ENCODE results near the gene POLD1.
A peak's percentile ranks its signal among the peaks of the same experiment; 100 is the strongest.

Gene POLD1

GRCh38 chr19:50392759-50393158 is 8.6 kb downstream of the POLD1 start:
- DNase-seq, result no peak

DNA sequence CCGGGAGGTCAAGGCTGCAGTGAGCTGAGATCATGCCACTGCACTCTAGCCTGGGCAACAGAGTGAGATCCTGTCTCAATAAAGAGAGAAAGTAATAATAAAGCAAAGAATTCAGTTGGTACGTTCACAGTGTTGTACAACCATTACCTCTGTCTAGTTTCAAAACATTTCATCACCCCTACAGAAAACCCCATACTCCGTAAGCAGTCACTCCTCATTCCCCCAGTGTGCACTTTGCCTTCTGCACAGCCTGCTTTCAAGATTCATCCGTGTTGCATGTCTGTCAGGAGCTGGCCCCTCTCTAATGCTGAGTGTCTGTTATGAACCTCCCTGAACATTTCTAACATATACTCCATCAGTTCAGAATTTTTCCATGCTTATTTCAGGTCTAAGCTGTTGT is 9.4 kb downstream of the POLD1 start:
- no peak for DNase-seq

- no peak for DNase-seq
Observed at GRCh38 chr19:50394017-50394416, 9.9 kb downstream of the POLD1 start.

DNA sequence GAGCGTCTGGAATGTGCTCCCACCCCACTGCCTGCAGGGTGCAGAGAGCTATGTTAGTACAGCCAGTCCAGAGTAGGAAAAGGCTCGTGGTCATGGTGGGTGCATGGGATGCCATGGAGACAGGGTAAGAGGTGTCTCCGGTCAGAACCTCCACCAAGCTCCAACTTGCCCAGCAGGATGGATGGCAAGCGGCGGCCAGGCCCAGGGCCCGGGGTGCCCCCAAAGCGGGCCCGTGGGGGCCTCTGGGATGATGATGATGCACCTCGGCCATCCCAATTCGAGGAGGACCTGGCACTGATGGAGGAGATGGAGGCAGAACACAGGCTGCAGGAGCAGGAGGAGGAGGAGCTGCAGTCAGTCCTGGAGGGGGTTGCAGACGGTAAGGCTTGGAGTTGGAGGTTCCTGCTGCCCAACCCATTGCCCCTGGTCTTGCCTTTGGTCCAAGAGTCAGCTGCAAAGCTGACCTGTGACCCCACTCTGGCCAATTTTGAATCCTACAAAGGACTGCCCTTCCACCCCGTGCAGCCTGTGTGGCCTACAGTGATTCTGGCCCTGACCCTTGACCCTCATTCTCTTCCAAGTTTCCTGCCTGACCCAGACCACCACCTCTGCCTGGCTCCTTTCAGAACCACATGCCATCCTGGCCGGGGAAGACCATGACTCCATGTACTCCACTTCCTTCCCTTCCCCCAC is 14.7 kb downstream of the POLD1 start:
- no peak for DNase-seq

DNA sequence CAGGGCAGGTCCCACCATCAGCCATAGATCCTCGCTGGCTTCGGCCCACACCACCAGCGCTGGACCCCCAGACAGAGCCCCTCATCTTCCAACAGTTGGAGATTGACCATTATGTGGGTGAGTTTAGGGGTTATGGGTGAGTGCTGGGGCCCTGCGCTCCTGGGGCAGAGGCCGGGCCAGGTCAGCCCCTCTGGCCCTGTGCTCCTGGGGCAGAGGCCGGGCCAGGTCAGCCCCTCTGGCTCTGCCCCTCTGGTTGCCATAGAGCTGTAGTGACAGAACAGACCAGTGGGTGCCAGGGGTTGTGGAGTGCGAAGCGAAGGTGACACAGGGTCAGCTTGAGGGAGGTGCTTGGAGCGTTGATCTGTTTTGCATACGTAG is 15.2 kb downstream of the POLD1 start:
- no peak for DNase-seq

- DNase-seq, result no peak
Observed at GRCh38 chr19:50401605-50402450, 17.7 kb downstream of the POLD1 start.

GRCh38 chr19:50402544-50403301 is 18.6 kb downstream of the POLD1 start:
- DNase-seq, result no peak

- DNase-seq, result no peak
Observed at GRCh38 chr19:50406156-50406820, 22.1 kb downstream of the POLD1 start.

DNA sequence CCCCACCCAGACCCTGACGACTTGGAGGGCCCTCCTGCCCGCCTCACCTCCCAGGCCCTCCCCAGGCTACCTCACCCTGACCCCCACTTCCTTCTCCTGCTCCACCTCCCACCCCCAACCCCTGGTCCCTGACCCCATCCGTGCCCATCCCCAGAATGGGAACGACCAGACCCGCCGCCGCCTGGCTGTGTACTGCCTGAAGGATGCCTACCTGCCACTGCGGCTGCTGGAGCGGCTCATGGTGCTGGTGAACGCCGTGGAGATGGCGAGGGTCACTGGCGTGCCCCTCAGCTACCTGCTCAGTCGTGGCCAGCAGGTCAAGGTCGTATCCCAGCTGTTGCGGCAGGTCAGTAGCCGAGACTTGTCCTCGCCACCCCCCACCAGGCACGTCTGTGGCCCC is 22.7 kb downstream of the POLD1 start:
- no peak for DNase-seq

- no peak for DNase-seq
Observed at GRCh38 chr19:50409347-50409746, 25.2 kb downstream of the POLD1 start.

- DNase-seq, result no peak
Observed at GRCh38 chr19:50410109-50410508, 26.0 kb downstream of the POLD1 start.

DNA sequence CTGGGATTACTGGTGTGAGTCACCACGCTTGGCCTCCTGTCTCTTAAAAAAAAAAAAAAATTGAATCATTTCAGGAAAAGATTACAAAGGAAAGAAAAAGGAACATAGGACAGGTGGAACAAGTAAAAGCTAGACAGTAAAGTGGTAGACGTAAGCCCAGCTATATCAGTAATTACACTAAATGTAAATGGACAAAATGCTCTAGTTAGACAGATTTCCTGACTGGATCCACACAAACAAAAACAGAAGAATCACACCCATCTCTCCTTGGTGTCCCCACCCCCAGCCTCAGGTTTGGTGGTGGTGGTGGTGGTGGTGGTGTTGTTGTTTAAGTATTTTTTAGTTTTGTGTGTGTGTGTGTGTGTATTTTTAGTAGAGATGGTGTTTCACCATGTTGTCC is 28.3 kb downstream of the POLD1 start:
- no peak for DNase-seq

DNA sequence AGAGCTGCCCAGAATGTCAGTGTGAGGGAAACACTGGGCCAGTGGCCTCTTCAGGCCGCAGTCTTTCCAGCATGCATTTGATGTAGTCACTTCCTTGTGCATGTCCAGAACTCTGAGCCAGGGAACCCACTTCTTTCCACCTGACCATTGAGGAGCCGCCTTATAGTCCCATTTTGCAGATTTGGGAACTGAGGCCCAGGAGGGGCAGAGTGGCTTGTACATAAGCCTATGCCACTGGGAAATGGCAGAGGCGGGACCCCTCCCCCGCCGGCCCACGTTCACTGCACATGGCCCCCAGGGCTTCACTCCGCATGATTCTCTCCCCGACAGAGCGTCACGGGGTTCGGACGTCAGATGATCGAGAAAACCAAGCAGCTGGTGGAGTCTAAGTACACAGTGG is 28.9 kb downstream of the POLD1 start:
- DNase-seq, result no peak

DNA sequence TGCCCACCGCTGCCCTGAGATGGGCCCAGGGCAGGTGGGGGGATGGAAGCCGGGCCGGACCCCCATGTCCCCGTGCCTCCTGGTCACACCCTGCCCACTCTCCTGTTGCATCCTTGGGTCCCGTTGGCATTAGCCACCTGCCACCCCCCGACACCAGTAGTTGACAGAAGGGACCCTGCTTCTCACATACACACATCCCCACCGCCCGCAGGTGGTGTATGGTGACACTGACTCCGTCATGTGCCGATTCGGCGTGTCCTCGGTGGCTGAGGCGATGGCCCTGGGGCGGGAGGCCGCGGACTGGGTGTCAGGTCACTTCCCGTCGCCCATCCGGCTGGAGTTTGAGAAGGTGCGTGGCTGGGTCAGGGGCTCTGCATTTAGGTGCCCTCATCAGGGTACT is 29.4 kb downstream of the POLD1 start:
- DNase-seq, result no peak

- DNase-seq, result peak; percentile 80
Observed at GRCh38 chr19:50414864-50415660, 30.9 kb downstream of the POLD1 start.

GRCh38 chr19:50415661-50416033 is 31.5 kb downstream of the POLD1 start:
- DNase-seq, result peak; percentile 22

DNA sequence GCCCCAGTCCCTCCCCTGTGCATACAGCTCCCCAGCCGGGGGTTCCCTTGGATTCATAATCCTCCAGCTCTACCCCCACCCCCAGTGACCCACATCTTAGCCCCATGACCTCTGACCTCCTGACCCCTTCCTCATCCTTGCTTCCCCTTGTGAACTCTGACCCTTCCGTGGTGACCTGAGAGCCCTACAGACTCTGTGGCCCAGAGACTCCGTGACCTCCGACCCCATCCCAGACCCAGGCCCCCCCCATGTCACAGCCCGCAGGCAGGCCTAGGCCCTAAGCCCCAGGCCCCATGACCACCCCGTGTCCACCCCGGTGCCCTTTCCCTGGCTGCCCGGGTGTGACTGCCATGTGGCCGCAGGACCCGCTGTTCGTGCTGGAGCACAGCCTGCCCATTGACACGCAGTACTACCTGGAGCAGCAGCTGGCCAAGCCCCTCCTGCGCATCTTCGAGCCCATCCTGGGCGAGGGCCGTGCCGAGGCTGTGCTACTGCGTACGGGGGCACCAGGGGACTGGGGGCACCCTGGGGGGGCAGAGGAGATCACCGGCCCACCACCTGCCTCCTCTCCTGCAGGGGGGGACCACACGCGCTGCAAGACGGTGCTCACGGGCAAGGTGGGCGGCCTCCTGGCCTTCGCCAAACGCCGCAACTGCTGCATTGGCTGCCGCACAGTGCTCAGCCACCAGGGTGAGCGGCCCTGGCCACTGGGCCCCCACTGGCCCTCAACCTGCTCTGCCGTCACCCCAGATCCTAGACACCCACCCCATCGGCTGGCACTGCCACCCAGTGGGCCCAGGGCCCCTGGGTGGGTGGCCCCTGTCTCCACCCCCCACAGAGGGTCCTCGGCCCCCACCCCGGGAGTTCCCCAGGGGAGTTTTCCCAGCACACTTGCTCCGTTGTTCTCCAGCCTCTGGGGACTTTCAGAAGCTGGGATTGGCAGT is 32.2 kb downstream of the POLD1 start:
- no peak for DNase-seq

GRCh38 chr19:50417111-50418081 is 33.2 kb downstream of the POLD1 start:
- DNase-seq, result no peak

DNA sequence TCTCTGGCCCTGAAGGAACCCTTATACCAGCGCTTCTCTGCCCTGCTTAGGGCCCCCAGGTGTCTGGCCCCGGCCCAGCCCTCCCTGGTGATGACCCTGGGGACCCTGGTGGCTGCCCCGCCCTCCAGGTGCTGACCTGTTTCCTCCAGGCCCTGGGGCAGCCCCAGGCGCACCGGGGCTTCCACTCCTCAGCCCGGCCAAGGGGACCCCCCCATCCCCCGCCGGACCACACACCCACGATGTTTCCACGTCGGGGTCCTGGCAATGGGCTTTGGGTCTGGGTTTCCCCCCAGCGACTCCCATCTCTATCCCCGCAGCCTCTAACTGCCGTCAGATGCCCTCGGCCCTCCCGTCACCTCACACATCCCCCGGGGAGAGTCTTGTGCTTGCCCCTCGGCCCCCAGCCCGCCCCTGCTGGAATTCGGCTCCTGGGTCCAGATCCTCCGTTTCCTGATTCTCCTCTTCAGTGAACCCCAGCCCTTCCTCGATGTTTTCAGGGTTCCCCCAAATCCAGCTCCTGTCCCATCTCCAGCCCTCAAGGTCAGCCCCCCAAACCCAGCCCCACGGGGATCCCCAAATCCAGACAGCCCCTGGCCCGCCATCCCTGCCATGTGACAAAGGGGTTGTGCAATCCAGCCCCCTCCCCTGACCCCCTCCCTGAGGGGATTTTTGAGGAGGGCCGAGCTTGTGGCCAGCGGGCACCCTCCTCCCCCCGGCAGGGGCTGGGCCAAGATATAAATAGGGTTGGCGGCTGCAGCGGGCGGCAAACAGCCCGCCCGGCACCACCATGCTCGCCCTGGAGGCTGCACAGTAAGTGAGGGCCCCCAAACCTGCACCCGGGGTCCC is 34.3 kb downstream of the POLD1 start, which contains the start of gene SPIB:
SPIB (plus strand) TSS at position 763 of the 846 bp plus-strand sequence; CDS start at position 788, 25 bp downstream.
- no peak for DNase-seq
